Nephron (organoid): ENCODE data around the gene PTPRM.

Experiments used
- H3K27ac Mint-ChIP-seq, 3 experiments: 2 replicates each; pipeline ENCODE4 v1.8.0; 2020; ENCODE audit warnings: mixed read lengths in 3 of 3, mild to moderate bottlenecking in 2 of 3, moderate library complexity in 1 of 3
- H3K27me3 Mint-ChIP-seq: 2 replicates; pipeline ENCODE4 v1.8.0; 2021; ENCODE audit warnings: low read depth, mild to moderate bottlenecking, moderate library complexity, mixed read lengths
- H3K36me3 Mint-ChIP-seq: 2 replicates; pipeline ENCODE4 v1.8.0; 2020; ENCODE audit warnings: low read depth, mixed read lengths
- H3K4me1 Mint-ChIP-seq: 2 replicates; pipeline ENCODE4 v1.8.0; 2020; ENCODE audit warnings: mixed read lengths
- H3K4me3 Mint-ChIP-seq, 3 experiments: 2 replicates each; pipeline ENCODE4 v1.8.0; 2020; ENCODE audit warnings: mild to moderate bottlenecking in 3 of 3, mixed read lengths in 3 of 3, moderate library complexity in 2 of 3
- H3K9me3 Mint-ChIP-seq: 2 replicates; pipeline ENCODE4 v1.8.0; 2020; ENCODE audit warnings: mixed read lengths
- CTCF ChIP-seq, 3 experiments: fragments of 200-600 bp; sonication (generic); IDR thresholded peaks; one replicate each; pipeline ENCODE4 v1.5.0; 2021; ENCODE audit warnings: antibody characterized with exemption in 3 of 3; ENCODE audit not compliant: unreplicated experiment in 3 of 3

Gene PTPRM

GRCh38 chr18:8373486-8373885 lies 806.4 kb downstream of the PTPRM start:
- no peaks in the 10 kb centered on the region for H3K27me3 Mint-ChIP-seq
- no peak for TF ChIP-seq CTCF (IDR thresholded peaks at IDR 0.05; ENCODE audit: unreplicated experiment in 3 of 3)
- H3K9me3 Mint-ChIP-seq: no peaks in the 10 kb centered on the region
- H3K4me1 Mint-ChIP-seq: no peaks in the 10 kb centered on the region
- no peak overlapping the region for H3K27ac Mint-ChIP-seq
- H3K4me3 Mint-ChIP-seq: no peak overlapping the region
- H3K36me3 Mint-ChIP-seq: peaks cover 4% of the 10 kb centered on the region

- Mint-ChIP-seq H3K36me3 (peaks cover 7% of the 10 kb centered on the region), H3K9me3 (no peaks in the 10 kb centered on the region), H3K4me3 (no peak overlapping the region)
Observed at GRCh38 chr18:8374676-8375075, 807.6 kb downstream of the PTPRM start.

GRCh38 chr18:8375249-8375648 lies 808.1 kb downstream of the PTPRM start:
- H3K9me3 Mint-ChIP-seq: no peaks in the 10 kb centered on the region
- H3K4me3 Mint-ChIP-seq: no peak overlapping the region
- TF ChIP-seq CTCF (IDR thresholded peaks at IDR 0.05; ENCODE audit: unreplicated experiment in 3 of 3): no peak
- peak overlapping the region in 1 of 3 experiments; percentile 25 for H3K27ac Mint-ChIP-seq
- no peaks in the 10 kb centered on the region for H3K27me3 Mint-ChIP-seq
- peaks cover 3% of the 10 kb centered on the region for H3K4me1 Mint-ChIP-seq
- peaks cover 10% of the 10 kb centered on the region for H3K36me3 Mint-ChIP-seq

More at GRCh38 chr18:8374676-8375075, 807.6 kb downstream of the PTPRM start:
- Mint-ChIP-seq H3K27me3 (no peaks in the 10 kb centered on the region), H3K27ac (no peak overlapping the region), H3K4me1 (no peaks in the 10 kb centered on the region)
- no peak for TF ChIP-seq CTCF (IDR thresholded peaks at IDR 0.05; ENCODE audit: unreplicated experiment in 3 of 3)

- Mint-ChIP-seq H3K9me3 (no peaks in the 10 kb centered on the region), H3K4me3 (no peak overlapping the region), H3K36me3 (peaks cover 15% of the 10 kb centered on the region), H3K27me3 (no peaks in the 10 kb centered on the region), H3K27ac (no peak overlapping the region), H3K4me1 (peaks cover 6% of the 10 kb centered on the region)
- no peak for TF ChIP-seq CTCF (IDR thresholded peaks at IDR 0.05; ENCODE audit: unreplicated experiment in 3 of 3)
Observed at GRCh38 chr18:8376113-8376512, 809.0 kb downstream of the PTPRM start.

DNA sequence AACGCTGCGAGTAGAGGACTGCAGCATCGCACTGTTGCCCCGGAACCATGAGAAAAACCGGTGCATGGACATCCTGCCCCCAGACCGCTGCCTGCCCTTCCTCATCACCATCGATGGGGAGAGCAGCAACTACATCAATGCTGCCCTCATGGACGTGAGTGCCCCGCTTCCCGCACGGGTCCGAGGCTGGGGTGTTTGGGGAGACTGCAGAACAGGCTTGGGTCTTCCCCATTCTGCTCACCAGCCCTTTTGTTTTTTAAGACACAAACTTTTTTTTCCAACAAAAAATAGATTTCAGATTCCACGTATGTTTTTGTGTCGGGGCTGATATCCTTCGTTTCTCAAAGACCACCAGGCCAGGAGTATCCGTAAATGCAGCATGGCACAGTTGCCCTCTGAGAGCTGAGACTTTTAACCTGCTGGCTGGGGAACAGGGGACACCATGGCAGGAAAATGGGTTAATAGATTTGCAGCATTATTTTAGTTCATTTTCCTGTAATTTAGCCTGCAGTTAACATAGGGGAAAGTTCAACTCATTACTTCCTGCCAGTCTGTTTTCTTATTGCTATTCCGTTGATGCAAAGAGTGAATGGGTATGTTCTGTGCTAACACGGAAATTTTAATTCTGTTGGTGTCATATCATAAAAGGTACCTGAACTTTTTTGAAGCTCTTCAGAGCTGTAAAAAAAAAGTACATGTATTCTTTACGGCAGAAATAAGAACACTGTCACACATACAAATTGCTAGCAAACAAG lies 812.2 kb downstream of the PTPRM start:
- H3K27ac Mint-ChIP-seq: no peak overlapping the region

More for the DNA sequence above, 812.2 kb downstream of the PTPRM start:
- H3K9me3 Mint-ChIP-seq: no peaks in the 10 kb centered on the region
- peaks cover 19% of the 10 kb centered on the region for H3K36me3 Mint-ChIP-seq
- peaks cover 14% of the 10 kb centered on the region for H3K4me1 Mint-ChIP-seq
- no peak overlapping the region for H3K4me3 Mint-ChIP-seq
- no peaks in the 10 kb centered on the region for H3K27me3 Mint-ChIP-seq
- TF ChIP-seq CTCF (IDR thresholded peaks at IDR 0.05; ENCODE audit: unreplicated experiment in 3 of 3): no peak
